ENCODE data around the gene TMEM132A. TPM values are rescaled to one million over a fixed set of nuclear protein-coding genes. Genes with fewer than 3 reads are reported as not detected.
A peak's percentile ranks its signal among the peaks of the same experiment; 100 is the strongest.

TMEM132A gene
- total RNA-seq, 2 donors from 2014 or later = 7.8 to 9.2 TPM

GRCh38 chr11:60931917-60932316, 7.7 kb downstream of the TMEM132A start:
- DNase-seq = no peak
- ATAC-seq = no peak
- intact Hi-C loops (cut with DNase I, micrococcal nuclease) = no loop called here

- ATAC-seq = no peak
- intact Hi-C loops (cut with DNase I, micrococcal nuclease) = no loop called here
Measured at GRCh38 chr11:60932605-60933356, 8.5 kb downstream of the TMEM132A start.

GRCh38 chr11:60933416-60934123, 9.3 kb downstream of the TMEM132A start:
- intact Hi-C loops (cut with DNase I, micrococcal nuclease) = no loop called here
- no peak for DNase-seq

More at GRCh38 chr11:60932605-60933356, 8.5 kb downstream of the TMEM132A start:
- DNase-seq = no peak

GRCh38 chr11:60934124-60934789, 10.0 kb downstream of the TMEM132A start:
- intact Hi-C loops (cut with DNase I, micrococcal nuclease) = no loop called here
- no peak for ATAC-seq
- DNase-seq = no peak

More at GRCh38 chr11:60933416-60934123, 9.3 kb downstream of the TMEM132A start:
- ATAC-seq = no peak

- DNase-seq (no peak), ATAC-seq (no peak)
- intact Hi-C loops (cut with DNase I, micrococcal nuclease) = no loop called here
Measured at GRCh38 chr11:60934790-60935605, 10.7 kb downstream of the TMEM132A start.

- ATAC-seq = no peak
- intact Hi-C loops (cut with DNase I, micrococcal nuclease) = no loop called here
- no peak for DNase-seq
Measured at GRCh38 chr11:60935676-60936442, 11.6 kb downstream of the TMEM132A start.

- ATAC-seq = no peak
- no peak for DNase-seq
- intact Hi-C loops (cut with DNase I, micrococcal nuclease) = no loop called here
Measured at GRCh38 chr11:60936467-60937143, 12.3 kb downstream of the TMEM132A start.

- ATAC-seq (no peak), DNase-seq (no peak)
- intact Hi-C loops (cut with DNase I, micrococcal nuclease) = no loop called here
Measured at GRCh38 chr11:60937144-60937527, 12.9 kb downstream of the TMEM132A start.

- DNase-seq (no peak), ATAC-seq (no peak)
- intact Hi-C loops (cut with DNase I, micrococcal nuclease) = no loop called here
Measured at GRCh38 chr11:60937811-60938210, 13.6 kb downstream of the TMEM132A start.

- ATAC-seq (no peak), DNase-seq (no peak)
- intact Hi-C loops (cut with DNase I, micrococcal nuclease) = no loop called here
Measured at GRCh38 chr11:60938500-60938899, 14.2 kb downstream of the TMEM132A start.

- no peak for DNase-seq
Measured at GRCh38 chr11:60939301-60939700, 15.0 kb downstream of the TMEM132A start.

GRCh38 chr11:60939855-60940254, 15.6 kb downstream of the TMEM132A start:
- ATAC-seq = no peak
- intact Hi-C loops (cut with DNase I, micrococcal nuclease) = no loop called here
- no peak for DNase-seq

More at GRCh38 chr11:60939301-60939700, 15.0 kb downstream of the TMEM132A start:
- intact Hi-C loops (cut with DNase I, micrococcal nuclease) = no loop called here
- no peak for ATAC-seq

GRCh38 chr11:60941371-60942119, 17.3 kb downstream of the TMEM132A start:
- ATAC-seq = no peak
- DNase-seq = no peak
- intact Hi-C loops (cut with DNase I, micrococcal nuclease) = no loop called here

- ATAC-seq (no peak), DNase-seq (no peak)
- intact Hi-C loops (cut with DNase I, micrococcal nuclease) = no loop called here
Measured at GRCh38 chr11:60942219-60942618, 18.0 kb downstream of the TMEM132A start.

GRCh38 chr11:60942970-60943565, 18.8 kb downstream of the TMEM132A start:
- intact Hi-C loops (cut with DNase I, micrococcal nuclease) = no loop called here
- peak; percentile 88 for ATAC-seq
- peak; percentile 52 to 61 for DNase-seq

- ATAC-seq (no peak), DNase-seq (no peak)
- intact Hi-C loops (cut with DNase I, micrococcal nuclease) = no loop called here
Measured at GRCh38 chr11:60944490-60945294, 20.4 kb downstream of the TMEM132A start.

Measured in left colon (tissue), 2 donors.